K562 (cell line): ENCODE data around the gene CHCHD6. TPM values are rescaled to one million over a fixed set of nuclear protein-coding genes. Genes with fewer than 3 reads are reported as not detected.

Source experiments
- ATAC-seq: fragments of 200-7000 bp; cut with Tn5 transposase; 3 replicates; pipeline ENCODE4 v1.9.1; 2020; ENCODE audit warnings: moderate library complexity
- BruUV-seq: library from RNA; stranded (reverse); fragments of 400-500 nt; replicated peaks from 2 replicates; lab custom pipeline; 2021; lab: Mats Ljungman, UMichigan
- CTCF ChIA-PET: fragments of 300-600 bp; formaldehyde crosslinking; extraction: SDS; loops from one replicate; lab custom pipeline; 2021; ENCODE audit warnings: low intra/inter-chr PET ratio; lab: Yijun Ruan, JAX
- POLR2A ChIA-PET: fragments of 300-600, 350-650 bp; sonication (Branson Sonifier 250); formaldehyde crosslinking; extraction: SDS; loops from one replicate; lab custom pipeline; 2021; ENCODE audit warnings: antibody characterized with exemption, inconsistent platforms; lab: Yijun Ruan, JAX
- DNase-seq, 4 experiments: peaks; one replicate each; pipeline versions ENCODE4 v3.0.0 to v3.0.0-alpha.2; 2011 to 2018; ENCODE audit warnings: low spot score in 3 of 4, mixed read lengths in 3 of 4; ENCODE audit errors: extremely low read depth in 1 of 4
- FAIRE-seq: peaks from 2 replicates; lab custom pipeline; 2011; peaks lifted over from hg19 to GRCh38; lab: Jason Lieb, UNC
- H2AFZ ChIP-seq: 2 replicates; pipeline ENCODE4 v1.6.0; 2011; ENCODE audit warnings: low read depth, low read length, control low read depth, inconsistent platforms
- H3K27ac ChIP-seq: fragments of 200-600 bp; 3 replicates; pipeline ENCODE4 v1.8.0; 2011; ENCODE audit warnings: low read depth, mild to moderate bottlenecking, control low read depth, inconsistent platforms, low read length, moderate library complexity, mixed read lengths; ENCODE audit errors: extremely low read depth
- H3K27me3 ChIP-seq, 2 experiments: fragments of 300-600 bp in 1 of 2; 2 replicates in 1 of 2; 3 replicates in 1 of 2; pipeline versions ENCODE4 v1.6.0 to v1.8.0; 2011; ENCODE audit warnings: inconsistent platforms in 2 of 2, low read length in 2 of 2, mild to moderate bottlenecking in 1 of 2, mixed read lengths in 1 of 2, moderate library complexity in 1 of 2; ENCODE audit not compliant: control insufficient read depth in 2 of 2, insufficient read depth in 2 of 2
- H3K36me3 ChIP-seq: fragments of 300-600 bp; 3 replicates; pipeline ENCODE4 v1.8.0; 2011; ENCODE audit warnings: mild to moderate bottlenecking, low read length, inconsistent platforms; ENCODE audit not compliant: control insufficient read depth, insufficient read depth
- H3K4me1 ChIP-seq, 2 experiments: fragments of 200-600 bp in 1 of 2; replicated peaks in 1 of 2; 2 replicates in 1 of 2; 3 replicates in 1 of 2; pipeline versions ENCODE4 v1.5.1 to v1.8.0; 2011; ENCODE audit warnings: inconsistent platforms in 2 of 2, low read length in 2 of 2, mild to moderate bottlenecking in 1 of 2, mixed read lengths in 1 of 2, moderate library complexity in 1 of 2; ENCODE audit not compliant: control insufficient read depth in 2 of 2, insufficient read depth in 2 of 2
- H3K4me2 ChIP-seq: 2 replicates; pipeline ENCODE4 v1.6.1; 2011; ENCODE audit warnings: low read length, control low read depth, inconsistent platforms, mixed read lengths; ENCODE audit not compliant: insufficient read depth
- H3K4me3 ChIP-seq: fragments of 200-600 bp; sonication (generic), shearing (Covaris generic); 2 replicates; pipeline ENCODE4 v1.5.1; 2016; ENCODE audit warnings: control low read depth, inconsistent platforms
- H3K79me2 ChIP-seq: fragments of 200-600 bp; 3 replicates; pipeline ENCODE4 v1.8.0; 2011; ENCODE audit warnings: low read length, inconsistent platforms; ENCODE audit not compliant: control insufficient read depth, insufficient read depth
- H3K9ac ChIP-seq, 2 experiments: 2 replicates each; pipeline versions ENCODE4 v1.6.0 to v1.6.1; 2011; ENCODE audit warnings: low read depth in 2 of 2, low read length in 2 of 2, control low read depth in 1 of 2, inconsistent platforms in 1 of 2, mild to moderate bottlenecking in 1 of 2, mixed read lengths in 1 of 2; ENCODE audit not compliant: insufficient read depth in 1 of 2
- H3K9me1 ChIP-seq: one replicate; pipeline ENCODE4 v1.6.0; 2011; ENCODE audit warnings: inconsistent platforms, mild to moderate bottlenecking, low read length, moderate library complexity; ENCODE audit not compliant: control insufficient read depth, insufficient read depth
- H3K9me3 ChIP-seq: replicated peaks from 2 replicates; pipeline ENCODE4 v1.5.1; 2011; ENCODE audit warnings: low read depth, low read length, inconsistent platforms; ENCODE audit not compliant: control insufficient read depth, insufficient read depth
- H4K20me1 ChIP-seq: replicated peaks from 2 replicates; pipeline ENCODE4 v1.6.1; 2011; ENCODE audit warnings: low read length, inconsistent platforms, mixed read lengths; ENCODE audit not compliant: control insufficient read depth, insufficient read depth
- BMI1 ChIP-seq: fragments of 150-350 bp; IDR thresholded peaks from 2 replicates; pipeline ENCODE4 v1.6.1; 2014; ENCODE audit warnings: low read length
- EP400 ChIP-seq: fragments of 450-650 bp; IDR thresholded peaks from 2 replicates; pipeline ENCODE4 v1.6.1; 2017; ENCODE audit warnings: antibody characterized with exemption, mild to moderate bottlenecking, moderate library complexity
- KLF1 ChIP-seq: fragments of 450-650 bp; IDR thresholded peaks from 2 replicates; pipeline ENCODE4 v1.6.1; 2016; ENCODE audit warnings: missing genetic modification characterization, missing compliant biosample characterization
- NCOA2 ChIP-seq, 2 experiments: fragments of 450-650 bp; IDR thresholded peaks; 2 replicates each; pipeline ENCODE4 v1.6.1; 2018; ENCODE audit warnings: mild to moderate bottlenecking in 2 of 2, moderate library complexity in 1 of 2; ENCODE audit not compliant: partially characterized antibody in 2 of 2
- SRSF9 ChIP-seq: fragments of 200-400 bp; formaldehyde crosslinking; IDR thresholded peaks from 2 replicates; pipeline ENCODE4 v1.6.1; 2017; ENCODE audit warnings: low read depth, low read length, borderline replicate concordance
- ZNF316 ChIP-seq: fragments of 450-650 bp; IDR thresholded peaks from 2 replicates; pipeline ENCODE4 v1.6.1; 2016
- ZNF830 ChIP-seq: fragments of 250-450 bp; sonication (Bioruptor Pico); IDR thresholded peaks from 2 replicates; pipeline ENCODE4 v1.5.0; 2021; ENCODE audit warnings: mild to moderate bottlenecking
- WGBS: fragments of 100-300 bp; shearing (Covaris generic); methylation state at CpG from one replicate; pipeline ENCODE4 v1.1.6; 2016; ENCODE audit warnings: low coverage, mixed read lengths; ENCODE audit not compliant: insufficient coverage; ENCODE audit errors: missing lambda C conversion rate; 5-methylcytosine and 5-hydroxymethylcytosine counted together
- in situ Hi-C: fragments of 300-500 bp; cut with MboI; formaldehyde crosslinking; loops from 4 replicates; pipeline ENCODE4 v1.15.0; 2018; ENCODE audit warnings: inconsistent platforms, mixed read lengths
- intact Hi-C: fragments of 100-400 bp; cut with micrococcal nuclease; formaldehyde crosslinking; loops from 2 replicates; pipeline ENCODE4 v1.14.2; 2022
- polyA plus RNA-seq, 8 experiments: library from polyadenylated mRNA; depleted of rRNA in 4 of 8; stranded (reverse) in 5 of 8; unstranded in 3 of 8; fragments of >200 nt; fragmentation: Nextera tagmentation in 2 of 8; fragmentation: Illumina TruSeq in 1 of 8; extraction: Ambion mirVana in 2 of 8; extraction: Trizol in 1 of 8; gene quantifications; 2 replicates each; pipeline versions ENCODE4 v1.2.1 to v1.2.3, GENCODE V29; 2011 to 2014; ENCODE audit warnings: inconsistent platforms in 1 of 8, missing spikeins in 1 of 8
- total RNA-seq, 7 experiments: library from RNA; depleted of rRNA in 6 of 7; stranded (reverse); fragments of >200 nt in 6 of 7; fragmentation: Illumina TruSeq in 2 of 7; extraction: Trizol in 2 of 7; gene quantifications; 2 replicates each; pipeline versions ENCODE4 v1.2.1 to v1.2.3, GENCODE V29; 2011 to 2021; ENCODE audit warnings: low replicate concordance in 1 of 7
- TF ChIP-seq, protein P1 (sequence below): fragments of 450-650 bp; IDR thresholded peaks from 2 replicates; pipeline ENCODE4 v1.6.1; 2017; ENCODE audit warnings: antibody characterized with exemption, mild to moderate bottlenecking
- TF ChIP-seq, protein P2 (sequence below): fragments of 450-650 bp; IDR thresholded peaks from 2 replicates; pipeline ENCODE4 v1.6.1; 2018; ENCODE audit warnings: mild to moderate bottlenecking, low read depth; ENCODE audit not compliant: partially characterized antibody

The CHCHD6 gene
- total and polyA plus RNA-seq, 9 of the 15 experiments (the other 6 are each of a cell fraction or from before 2014, with no cell fraction given), result 4.6 to 18.6 (median 10.9) TPM

DNA sequence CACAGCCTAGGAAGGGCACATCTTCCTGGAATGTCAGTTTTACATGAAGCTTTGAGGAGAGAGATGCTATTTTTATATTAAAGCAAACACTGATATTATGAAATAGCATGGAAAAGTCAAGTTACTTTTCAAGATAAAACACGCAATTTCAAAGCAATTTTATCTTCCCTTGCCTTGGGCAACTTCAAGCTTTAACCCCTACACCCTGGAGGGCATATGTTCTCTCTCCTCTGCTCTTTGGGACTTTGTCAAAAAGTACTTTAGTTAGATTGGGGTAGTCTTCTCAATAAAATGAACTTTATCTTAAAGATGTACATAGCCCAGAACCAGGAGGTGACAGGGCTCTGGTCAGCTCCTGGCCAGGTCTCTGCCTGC is 192.0 kb downstream of the CHCHD6 start:
- ATAC-seq (no peak), FAIRE-seq (no peak), DNase-seq (no peak)
- no peaks in the 10 kb centered on the region for H4K20me1 ChIP-seq
- H3K4me2 ChIP-seq, result no peak overlapping the region
- TF ChIP-seq ZNF316 (no peak), SRSF9 (no peak), BMI1 (no peak), KLF1 (tag) (no peak), NCOA2 (IDR thresholded peaks at IDR 0.05; ENCODE audit: partially characterized antibody in 2 of 2) (no peak), EP400 (no peak), ZNF830 (CRISPR knock-in tag) (no peak)
- TF ChIP-seq, protein P1, sequence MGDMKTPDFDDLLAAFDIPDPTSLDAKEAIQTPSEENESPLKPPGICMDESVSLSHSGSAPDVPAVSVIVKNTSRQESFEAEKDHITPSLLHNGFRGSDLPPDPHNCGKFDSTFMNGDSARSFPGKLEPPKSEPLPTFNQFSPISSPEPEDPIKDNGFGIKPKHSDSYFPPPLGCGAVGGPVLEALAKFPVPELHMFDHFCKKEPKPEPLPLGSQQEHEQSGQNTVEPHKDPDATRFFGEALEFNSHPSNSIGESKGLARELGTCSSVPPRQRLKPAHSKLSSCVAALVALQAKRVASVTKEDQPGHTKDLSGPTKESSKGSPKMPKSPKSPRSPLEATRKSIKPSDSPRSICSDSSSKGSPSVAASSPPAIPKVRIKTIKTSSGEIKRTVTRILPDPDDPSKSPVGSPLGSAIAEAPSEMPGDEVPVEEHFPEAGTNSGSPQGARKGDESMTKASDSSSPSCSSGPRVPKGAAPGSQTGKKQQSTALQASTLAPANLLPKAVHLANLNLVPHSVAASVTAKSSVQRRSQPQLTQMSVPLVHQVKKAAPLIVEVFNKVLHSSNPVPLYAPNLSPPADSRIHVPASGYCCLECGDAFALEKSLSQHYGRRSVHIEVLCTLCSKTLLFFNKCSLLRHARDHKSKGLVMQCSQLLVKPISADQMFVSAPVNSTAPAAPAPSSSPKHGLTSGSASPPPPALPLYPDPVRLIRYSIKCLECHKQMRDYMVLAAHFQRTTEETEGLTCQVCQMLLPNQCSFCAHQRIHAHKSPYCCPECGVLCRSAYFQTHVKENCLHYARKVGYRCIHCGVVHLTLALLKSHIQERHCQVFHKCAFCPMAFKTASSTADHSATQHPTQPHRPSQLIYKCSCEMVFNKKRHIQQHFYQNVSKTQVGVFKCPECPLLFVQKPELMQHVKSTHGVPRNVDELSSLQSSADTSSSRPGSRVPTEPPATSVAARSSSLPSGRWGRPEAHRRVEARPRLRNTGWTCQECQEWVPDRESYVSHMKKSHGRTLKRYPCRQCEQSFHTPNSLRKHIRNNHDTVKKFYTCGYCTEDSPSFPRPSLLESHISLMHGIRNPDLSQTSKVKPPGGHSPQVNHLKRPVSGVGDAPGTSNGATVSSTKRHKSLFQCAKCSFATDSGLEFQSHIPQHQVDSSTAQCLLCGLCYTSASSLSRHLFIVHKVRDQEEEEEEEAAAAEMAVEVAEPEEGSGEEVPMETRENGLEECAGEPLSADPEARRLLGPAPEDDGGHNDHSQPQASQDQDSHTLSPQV, result no peak
- TF ChIP-seq, protein P2, sequence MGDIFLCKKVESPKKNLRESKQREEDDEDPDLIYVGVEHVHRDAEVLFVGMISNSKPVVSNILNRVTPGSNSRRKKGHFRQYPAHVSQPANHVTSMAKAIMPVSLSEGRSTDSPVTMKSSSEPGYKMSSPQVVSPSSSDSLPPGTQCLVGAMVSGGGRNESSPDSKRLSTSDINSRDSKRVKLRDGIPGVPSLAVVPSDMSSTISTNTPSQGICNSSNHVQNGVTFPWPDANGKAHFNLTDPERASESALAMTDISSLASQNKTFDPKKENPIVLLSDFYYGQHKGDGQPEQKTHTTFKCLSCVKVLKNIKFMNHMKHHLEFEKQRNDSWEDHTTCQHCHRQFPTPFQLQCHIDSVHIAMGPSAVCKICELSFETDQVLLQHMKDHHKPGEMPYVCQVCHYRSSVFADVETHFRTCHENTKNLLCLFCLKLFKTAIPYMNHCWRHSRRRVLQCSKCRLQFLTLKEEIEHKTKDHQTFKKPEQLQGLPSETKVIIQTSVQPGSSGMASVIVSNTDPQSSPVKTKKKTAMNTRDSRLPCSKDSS, result no peak
- WGBS, result 27% methylated on average over 1 of the region's 1 CpG
- no peaks in the 10 kb centered on the region for H3K9me3 ChIP-seq
- intact Hi-C loops, result no loop called here
- CTCF ChIA-PET, result no interaction called here
- in situ Hi-C loops, result no loop called here
- H3K4me1 ChIP-seq, result peaks cover 7 to 12% of the 10 kb centered on the region in 2 experiments; a peak in 3 of 5 replicates
- H3K9me1 ChIP-seq, result peaks cover 3% of the 10 kb centered on the region
- no peak overlapping the region for H2AFZ ChIP-seq
- no peaks in the 10 kb centered on the region for H3K27me3 ChIP-seq
- no peak overlapping the region for H3K4me3 ChIP-seq
- POLR2A ChIA-PET, result interaction anchor here (0.7 to 2.0 kb wide), 5 partner anchors 10 to 147 kb away, joined by 3 to 8 read pairs (median 5); no protein-coding TSS in a partner anchor
- H3K27ac ChIP-seq, result no peak overlapping the region
- BruUV-seq, result no TSS peak
- H3K9ac ChIP-seq, result no peak overlapping the region
- no peaks in the 10 kb centered on the region for H3K36me3 ChIP-seq
- H3K79me2 ChIP-seq, result no peaks in the 10 kb centered on the region
